Measurements from ENCODE around the gene MCAM. TPM values are rescaled to one million over a fixed set of nuclear protein-coding genes. Genes with fewer than 3 reads are reported as not detected.

Gene MCAM
- total and polyA plus RNA-seq, 10 of the 15 experiments (the other 5 are each of a cell fraction or from before 2014, with no cell fraction given): 3.1 to 19.7 (median 9.3) TPM

DNA sequence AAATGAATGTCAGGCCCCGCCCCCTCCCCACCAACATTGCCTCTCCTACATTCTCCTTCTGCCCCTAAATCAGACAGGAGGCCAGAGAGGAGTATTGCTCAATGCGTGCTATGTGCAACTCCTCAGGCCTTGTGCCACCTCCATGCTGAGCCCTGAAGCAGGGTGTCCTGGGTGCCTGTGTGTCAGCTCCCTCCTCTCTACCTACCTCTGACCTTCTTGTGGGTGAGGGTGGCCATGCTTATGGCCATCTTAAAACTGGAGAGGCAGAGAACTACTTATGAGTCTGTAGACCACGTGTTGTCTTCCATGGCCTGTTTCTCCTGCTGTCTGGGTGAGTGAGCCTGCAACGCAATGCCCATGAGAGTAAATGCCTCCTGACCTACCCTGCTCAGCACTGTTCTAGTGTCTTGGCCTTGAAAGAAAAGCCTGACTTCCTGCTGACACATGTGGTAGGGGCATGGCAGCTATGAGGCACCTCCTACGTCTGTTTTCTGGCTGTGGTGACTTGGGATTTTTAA, 10.5 kb downstream of the MCAM start:
- BruUV-seq (replicated peaks): no TSS peak
- Histone ChIP-seq H3K9ac (ENCODE audit: control insufficient read depth, insufficient read depth, low read length) (no peak overlapping the region), H3K27me3 (replicated peaks in 1 of 2; ENCODE audit: control insufficient read depth in 2 of 2, insufficient read depth in 2 of 2, low read length in 1 of 2) (no peaks in the 10 kb centered on the region), H4K20me1 (ENCODE audit: control insufficient read depth, insufficient read depth) (no peaks in the 10 kb centered on the region), H3K4me2 (ENCODE audit: control insufficient read depth, insufficient read depth) (no peak overlapping the region), H3K27ac (ENCODE audit: control insufficient read depth, insufficient read depth) (no peak overlapping the region), H3K4me1 (ENCODE audit: control insufficient read depth, insufficient read depth, low read length) (no peaks in the 10 kb centered on the region), H3K79me2 (ENCODE audit: control insufficient read depth, insufficient read depth, low read length) (no peaks in the 10 kb centered on the region), H2AFZ (ENCODE audit: control insufficient read depth, low read depth, low read length) (no peak overlapping the region), H3K9me3 (replicated peaks; ENCODE audit: control insufficient read depth, insufficient read depth, low read length) (no peaks in the 10 kb centered on the region), H3K4me3 (no peak overlapping the region), H3K36me3 (ENCODE audit: control insufficient read depth in 2 of 2, insufficient read depth in 2 of 2, low read length in 1 of 2) (peaks cover 14% of the 10 kb centered on the region in 2 experiments; a peak in 3 of 4 replicates)
- ChIA-PET POLR2A (no interaction called here), CTCF (interaction anchor here (0.9 to 5.1 kb wide), 4 partner anchors 16 to 137 kb away, joined by 3 to 45 read pairs (median 4); no protein-coding TSS in a partner anchor), RAD21 (ENCODE audit: unreplicated experiment) (interaction anchor here (1.4 kb wide), 1 partner anchor 32 kb away, joined by 4 read pairs; no protein-coding TSS in a partner anchor), SMC1A (ENCODE audit: uncharacterized antibody, unreplicated experiment) (interaction anchor here (0.6 kb wide), 1 partner anchor 8 kb away, joined by 3 read pairs; no protein-coding TSS in a partner anchor)
- DNase-seq (ENCODE audit: low read depth, low spot score) (no peak), ATAC-seq (peak; percentile 28; the same call in 2 of the 3 replicates), FAIRE-seq (no peak)
- in situ Hi-C loops (cut with MboI): no loop called here
- intact Hi-C loops (cut with micrococcal nuclease; ENCODE audit: unreplicated experiment): no loop called here
- 74% methylated on average over 5 of the region's 5 CpGs for WGBS (ENCODE audit: insufficient coverage, insufficient replicate concordance, low lambda C conversion rate, missing lambda C conversion rate)
- TF ChIP-seq HDGF (IDR thresholded peaks at IDR 0.05) (no peak), JUND (IDR thresholded peaks at IDR 0.05; ENCODE audit: low read depth, low read length) (no peak), NFYA (IDR thresholded peaks at IDR 0.05; ENCODE audit: borderline replicate concordance, low read depth, low read length) (no peak), RELA (IDR thresholded peaks at IDR 0.05; ENCODE audit: borderline replicate concordance, partially characterized antibody) (no peak), SMC3 (IDR thresholded peaks at IDR 0.05; ENCODE audit: borderline replicate concordance, low read length) (no peak), SIX5 (IDR thresholded peaks at IDR 0.05; ENCODE audit: low read depth, low read length, severe bottlenecking) (no peak), TARDBP (IDR thresholded peaks at IDR 0.05; ENCODE audit: borderline replicate concordance) (no peak)
- TF ChIP-seq, protein P1, sequence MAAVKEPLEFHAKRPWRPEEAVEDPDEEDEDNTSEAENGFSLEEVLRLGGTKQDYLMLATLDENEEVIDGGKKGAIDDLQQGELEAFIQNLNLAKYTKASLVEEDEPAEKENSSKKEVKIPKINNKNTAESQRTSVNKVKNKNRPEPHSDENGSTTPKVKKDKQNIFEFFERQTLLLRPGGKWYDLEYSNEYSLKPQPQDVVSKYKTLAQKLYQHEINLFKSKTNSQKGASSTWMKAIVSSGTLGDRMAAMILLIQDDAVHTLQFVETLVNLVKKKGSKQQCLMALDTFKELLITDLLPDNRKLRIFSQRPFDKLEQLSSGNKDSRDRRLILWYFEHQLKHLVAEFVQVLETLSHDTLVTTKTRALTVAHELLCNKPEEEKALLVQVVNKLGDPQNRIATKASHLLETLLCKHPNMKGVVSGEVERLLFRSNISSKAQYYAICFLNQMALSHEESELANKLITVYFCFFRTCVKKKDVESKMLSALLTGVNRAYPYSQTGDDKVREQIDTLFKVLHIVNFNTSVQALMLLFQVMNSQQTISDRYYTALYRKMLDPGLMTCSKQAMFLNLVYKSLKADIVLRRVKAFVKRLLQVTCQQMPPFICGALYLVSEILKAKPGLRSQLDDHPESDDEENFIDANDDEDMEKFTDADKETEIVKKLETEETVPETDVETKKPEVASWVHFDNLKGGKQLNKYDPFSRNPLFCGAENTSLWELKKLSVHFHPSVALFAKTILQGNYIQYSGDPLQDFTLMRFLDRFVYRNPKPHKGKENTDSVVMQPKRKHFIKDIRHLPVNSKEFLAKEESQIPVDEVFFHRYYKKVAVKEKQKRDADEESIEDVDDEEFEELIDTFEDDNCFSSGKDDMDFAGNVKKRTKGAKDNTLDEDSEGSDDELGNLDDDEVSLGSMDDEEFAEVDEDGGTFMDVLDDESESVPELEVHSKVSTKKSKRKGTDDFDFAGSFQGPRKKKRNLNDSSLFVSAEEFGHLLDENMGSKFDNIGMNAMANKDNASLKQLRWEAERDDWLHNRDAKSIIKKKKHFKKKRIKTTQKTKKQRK (IDR thresholded peaks at IDR 0.05; ENCODE audit: low read depth, low read length): no peak
- TF ChIP-seq, protein P2, sequence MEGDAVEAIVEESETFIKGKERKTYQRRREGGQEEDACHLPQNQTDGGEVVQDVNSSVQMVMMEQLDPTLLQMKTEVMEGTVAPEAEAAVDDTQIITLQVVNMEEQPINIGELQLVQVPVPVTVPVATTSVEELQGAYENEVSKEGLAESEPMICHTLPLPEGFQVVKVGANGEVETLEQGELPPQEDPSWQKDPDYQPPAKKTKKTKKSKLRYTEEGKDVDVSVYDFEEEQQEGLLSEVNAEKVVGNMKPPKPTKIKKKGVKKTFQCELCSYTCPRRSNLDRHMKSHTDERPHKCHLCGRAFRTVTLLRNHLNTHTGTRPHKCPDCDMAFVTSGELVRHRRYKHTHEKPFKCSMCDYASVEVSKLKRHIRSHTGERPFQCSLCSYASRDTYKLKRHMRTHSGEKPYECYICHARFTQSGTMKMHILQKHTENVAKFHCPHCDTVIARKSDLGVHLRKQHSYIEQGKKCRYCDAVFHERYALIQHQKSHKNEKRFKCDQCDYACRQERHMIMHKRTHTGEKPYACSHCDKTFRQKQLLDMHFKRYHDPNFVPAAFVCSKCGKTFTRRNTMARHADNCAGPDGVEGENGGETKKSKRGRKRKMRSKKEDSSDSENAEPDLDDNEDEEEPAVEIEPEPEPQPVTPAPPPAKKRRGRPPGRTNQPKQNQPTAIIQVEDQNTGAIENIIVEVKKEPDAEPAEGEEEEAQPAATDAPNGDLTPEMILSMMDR (IDR thresholded peaks at IDR 0.05 in 2 of 3, conservative IDR thresholded peaks at IDR 0.05 in 1 of 3; ENCODE audit: control insufficient read depth in 2 of 3, extremely low read depth in 1 of 3, insufficient read depth in 1 of 3, low read depth in 3 of 3, low read length in 3 of 3): no peak
- TF ChIP-seq, protein P3, sequence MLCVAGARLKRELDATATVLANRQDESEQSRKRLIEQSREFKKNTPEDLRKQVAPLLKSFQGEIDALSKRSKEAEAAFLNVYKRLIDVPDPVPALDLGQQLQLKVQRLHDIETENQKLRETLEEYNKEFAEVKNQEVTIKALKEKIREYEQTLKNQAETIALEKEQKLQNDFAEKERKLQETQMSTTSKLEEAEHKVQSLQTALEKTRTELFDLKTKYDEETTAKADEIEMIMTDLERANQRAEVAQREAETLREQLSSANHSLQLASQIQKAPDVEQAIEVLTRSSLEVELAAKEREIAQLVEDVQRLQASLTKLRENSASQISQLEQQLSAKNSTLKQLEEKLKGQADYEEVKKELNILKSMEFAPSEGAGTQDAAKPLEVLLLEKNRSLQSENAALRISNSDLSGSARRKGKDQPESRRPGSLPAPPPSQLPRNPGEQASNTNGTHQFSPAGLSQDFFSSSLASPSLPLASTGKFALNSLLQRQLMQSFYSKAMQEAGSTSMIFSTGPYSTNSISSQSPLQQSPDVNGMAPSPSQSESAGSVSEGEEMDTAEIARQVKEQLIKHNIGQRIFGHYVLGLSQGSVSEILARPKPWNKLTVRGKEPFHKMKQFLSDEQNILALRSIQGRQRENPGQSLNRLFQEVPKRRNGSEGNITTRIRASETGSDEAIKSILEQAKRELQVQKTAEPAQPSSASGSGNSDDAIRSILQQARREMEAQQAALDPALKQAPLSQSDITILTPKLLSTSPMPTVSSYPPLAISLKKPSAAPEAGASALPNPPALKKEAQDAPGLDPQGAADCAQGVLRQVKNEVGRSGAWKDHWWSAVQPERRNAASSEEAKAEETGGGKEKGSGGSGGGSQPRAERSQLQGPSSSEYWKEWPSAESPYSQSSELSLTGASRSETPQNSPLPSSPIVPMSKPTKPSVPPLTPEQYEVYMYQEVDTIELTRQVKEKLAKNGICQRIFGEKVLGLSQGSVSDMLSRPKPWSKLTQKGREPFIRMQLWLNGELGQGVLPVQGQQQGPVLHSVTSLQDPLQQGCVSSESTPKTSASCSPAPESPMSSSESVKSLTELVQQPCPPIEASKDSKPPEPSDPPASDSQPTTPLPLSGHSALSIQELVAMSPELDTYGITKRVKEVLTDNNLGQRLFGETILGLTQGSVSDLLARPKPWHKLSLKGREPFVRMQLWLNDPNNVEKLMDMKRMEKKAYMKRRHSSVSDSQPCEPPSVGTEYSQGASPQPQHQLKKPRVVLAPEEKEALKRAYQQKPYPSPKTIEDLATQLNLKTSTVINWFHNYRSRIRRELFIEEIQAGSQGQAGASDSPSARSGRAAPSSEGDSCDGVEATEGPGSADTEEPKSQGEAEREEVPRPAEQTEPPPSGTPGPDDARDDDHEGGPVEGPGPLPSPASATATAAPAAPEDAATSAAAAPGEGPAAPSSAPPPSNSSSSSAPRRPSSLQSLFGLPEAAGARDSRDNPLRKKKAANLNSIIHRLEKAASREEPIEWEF (IDR thresholded peaks at IDR 0.05; ENCODE audit: insufficient replicate concordance, low read depth, low read length): no peak
- TF ChIP-seq, protein P4, sequence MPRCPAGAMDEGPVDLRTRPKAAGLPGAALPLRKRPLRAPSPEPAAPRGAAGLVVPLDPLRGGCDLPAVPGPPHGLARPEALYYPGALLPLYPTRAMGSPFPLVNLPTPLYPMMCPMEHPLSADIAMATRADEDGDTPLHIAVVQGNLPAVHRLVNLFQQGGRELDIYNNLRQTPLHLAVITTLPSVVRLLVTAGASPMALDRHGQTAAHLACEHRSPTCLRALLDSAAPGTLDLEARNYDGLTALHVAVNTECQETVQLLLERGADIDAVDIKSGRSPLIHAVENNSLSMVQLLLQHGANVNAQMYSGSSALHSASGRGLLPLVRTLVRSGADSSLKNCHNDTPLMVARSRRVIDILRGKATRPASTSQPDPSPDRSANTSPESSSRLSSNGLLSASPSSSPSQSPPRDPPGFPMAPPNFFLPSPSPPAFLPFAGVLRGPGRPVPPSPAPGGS (IDR thresholded peaks at IDR 0.05; ENCODE audit: borderline replicate concordance, insufficient read depth, low read depth, low read length, poor library complexity, severe bottlenecking): no peak

All from GM12878 (cell line).